ENCODE results near the gene FGF6.
"Not testable (repeated sequence)": the region's sequence is repeated elsewhere in the genome, so short reads cannot be mapped to it uniquely, and the experiment has no call there.

Gene FGF6

GRCh38 chr12:4445156-4446101 is at the start of gene FGF6:
FGF6 (minus strand) TSS chr12:4445815; CDS start chr12:4445570, 245 bp downstream.
- FAIRE-seq, result no peak

GRCh38 chr12:4490973-4491372 is 45.4 kb upstream of the FGF6 start:
- FAIRE-seq, result no peak
- DNase-seq (ENCODE audit: extremely low spot score, insufficient read length, low read depth), result no peak

More at GRCh38 chr12:4445156-4446101, at the start of gene FGF6:
- no peak for DNase-seq (ENCODE audit: extremely low spot score, insufficient read length, low read depth)

GRCh38 chr12:4489556-4489955 is 43.9 kb upstream of the FGF6 start:
- FAIRE-seq, result no peak
- no peak for DNase-seq (ENCODE audit: extremely low spot score, insufficient read length, low read depth)

- FAIRE-seq (no peak), DNase-seq (ENCODE audit: extremely low spot score, insufficient read length, low read depth) (no peak)
Observed at GRCh38 chr12:4486980-4487379, 41.4 kb upstream of the FGF6 start.

- DNase-seq (ENCODE audit: extremely low spot score, insufficient read length, low read depth) (no peak), FAIRE-seq (no peak)
Observed at GRCh38 chr12:4486049-4486699, 40.6 kb upstream of the FGF6 start.

GRCh38 chr12:4483885-4484823 is 38.5 kb upstream of the FGF6 start:
- no peak for FAIRE-seq
- DNase-seq (ENCODE audit: extremely low spot score, insufficient read length, low read depth), result no peak

- DNase-seq (ENCODE audit: extremely low spot score, insufficient read length, low read depth) (no peak), FAIRE-seq (no peak)
Observed at GRCh38 chr12:4482936-4483335, 37.3 kb upstream of the FGF6 start.

- FAIRE-seq (no peak), DNase-seq (ENCODE audit: extremely low spot score, insufficient read length, low read depth) (no peak)
Observed at GRCh38 chr12:4478933-4479332, 33.3 kb upstream of the FGF6 start.

GRCh38 chr12:4477129-4477528 is 31.5 kb upstream of the FGF6 start:
- FAIRE-seq, result no peak
- DNase-seq (ENCODE audit: extremely low spot score, insufficient read length, low read depth), result no peak

GRCh38 chr12:4472046-4472445 is 26.4 kb upstream of the FGF6 start:
- FAIRE-seq, result no peak
- no peak for DNase-seq (ENCODE audit: extremely low spot score, insufficient read length, low read depth)

GRCh38 chr12:4471256-4471655 is 25.6 kb upstream of the FGF6 start:
- FAIRE-seq (no peak), DNase-seq (ENCODE audit: extremely low spot score, insufficient read length, low read depth) (no peak)

GRCh38 chr12:4468994-4469393 is 23.4 kb upstream of the FGF6 start:
- no peak for DNase-seq (ENCODE audit: extremely low spot score, insufficient read length, low read depth)
- FAIRE-seq, result no peak

GRCh38 chr12:4460761-4461160 is 15.1 kb upstream of the FGF6 start:
- no peak for DNase-seq (ENCODE audit: extremely low spot score, insufficient read length, low read depth)
- FAIRE-seq, result no peak

- DNase-seq (ENCODE audit: extremely low spot score, insufficient read length, low read depth); FAIRE-seq: not testable (repeated sequence)
Observed at GRCh38 chr12:4455849-4456248, 10.2 kb upstream of the FGF6 start.

- DNase-seq (ENCODE audit: extremely low spot score, insufficient read length, low read depth) (no peak), FAIRE-seq (no peak)
Observed at GRCh38 chr12:4454315-4454860, 8.8 kb upstream of the FGF6 start.

- FAIRE-seq, result no peak
- DNase-seq (ENCODE audit: extremely low spot score, insufficient read length, low read depth), result no peak
Observed at GRCh38 chr12:4451694-4452093, 6.1 kb upstream of the FGF6 start.

- DNase-seq (ENCODE audit: extremely low spot score, insufficient read length, low read depth) (no peak), FAIRE-seq (no peak)
Observed at GRCh38 chr12:4450551-4451112, 5.0 kb upstream of the FGF6 start.

- DNase-seq (ENCODE audit: extremely low spot score, insufficient read length, low read depth), result no peak
- no peak for FAIRE-seq
Observed at GRCh38 chr12:4449851-4450221, 4.2 kb upstream of the FGF6 start.

- FAIRE-seq, result no peak
Observed at GRCh38 chr12:4448943-4449850, 3.6 kb upstream of the FGF6 start.

More at GRCh38 chr12:4448943-4449850, 3.6 kb upstream of the FGF6 start:
- DNase-seq (ENCODE audit: extremely low spot score, insufficient read length, low read depth), result no peak
